Gastroesophageal sphincter (tissue), 4 donors: Measurements from ENCODE around the gene HOMER2. TPM values are rescaled to one million over a fixed set of nuclear protein-coding genes. Genes with fewer than 3 reads are reported as not detected.

Experiments
- ATAC-seq: fragments of 150-250 bp; one replicate; pipeline ENCODE4 v1.9.1; 2016; ENCODE audit warnings: mild to moderate bottlenecking, moderate library complexity
- H3K27ac ChIP-seq, 4 donors: fragments of 200-600 bp; sonication (generic) in 3 of 4; 1 replicate in 3 of 4; 2 replicates in 1 of 4; pipeline ENCODE4 v1.5.1; 2016 to 2019
- H3K27me3 ChIP-seq: fragments of 200-600 bp; sonication (generic); one replicate; pipeline ENCODE4 v1.5.1; 2019
- H3K36me3 ChIP-seq, 2 donors: fragments of 200-600 bp; sonication (generic); one replicate each; pipeline ENCODE4 v1.5.1; 2019; ENCODE audit warnings: control low read depth in 1 of 2
- H3K4me1 ChIP-seq, 3 donors: fragments of 200-600 bp; sonication (generic); 1 replicate in 2 of 3; 2 replicates in 1 of 3; pipeline ENCODE4 v1.5.1; 2016 to 2019; ENCODE audit warnings: control low read depth in 2 of 3
- H3K4me3 ChIP-seq, 2 donors: fragments of 200-600 bp; sonication (generic); one replicate each; pipeline ENCODE4 v1.5.1; 2019; ENCODE audit warnings: mild to moderate bottlenecking in 1 of 2, moderate library complexity in 1 of 2
- H3K9me3 ChIP-seq, 3 donors: fragments of 200-600 bp; sonication (generic); one replicate each; pipeline ENCODE4 v1.5.1; 2017 to 2019; ENCODE audit warnings: control low read depth in 2 of 3
- CTCF ChIP-seq, 4 experiments: fragments of 200-600 bp in 2 of 4; fragments of 450-650 bp in 2 of 4; sonication (generic) in 1 of 4; IDR thresholded peaks; one replicate each; pipeline ENCODE4 v1.5.1; 2017 to 2019; ENCODE audit warnings: antibody characterized with exemption in 4 of 4, mild to moderate bottlenecking in 2 of 4, moderate library complexity in 2 of 4
- EP300 ChIP-seq: sonication (generic); formaldehyde crosslinking; IDR thresholded peaks from one replicate; pipeline ENCODE4 v1.6.1; 2017; ENCODE audit warnings: antibody characterized with exemption, mild to moderate bottlenecking
- POLR2A ChIP-seq, 2 donors: fragments of 450-650 bp; IDR thresholded peaks; one replicate each; pipeline ENCODE4 v1.6.1; 2017; ENCODE audit warnings: antibody characterized with exemption in 2 of 2, mild to moderate bottlenecking in 2 of 2, moderate library complexity in 1 of 2
- POLR2AphosphoS5 ChIP-seq: sonication (generic); formaldehyde crosslinking; IDR thresholded peaks from one replicate; pipeline ENCODE4 v1.6.1; 2017; ENCODE audit warnings: antibody characterized with exemption
- WGBS, 2 donors: methylation state at CpG; one replicate each; pipeline ENCODE4 v1.1.5; 2018; ENCODE audit warnings: low coverage in 1 of 2; 5-methylcytosine and 5-hydroxymethylcytosine counted together
- total RNA-seq, 4 donors: library from RNA; depleted of rRNA; stranded (reverse); fragments of >200 nt; gene quantifications; one replicate each; pipeline ENCODE4 v1.1.0, GENCODE V29; 2016

HOMER2 gene
- total RNA-seq, 4 donors from 2014 or later: 12.0 to 26.8 (median 17.7) TPM

GRCh38 chr15:82881747-82882146 lies 70.8 kb downstream of the HOMER2 start:
- Histone ChIP-seq H3K27ac (no peak overlapping the region), H3K9me3 (no peaks in the 10 kb centered on the region), H3K4me1 (no peaks in the 10 kb centered on the region), H3K36me3 (peaks cover 0 to 4% of the 10 kb centered on the region in 2 donors), H3K27me3 (no peaks in the 10 kb centered on the region), H3K4me3 (no peak overlapping the region)
- no peak for TF ChIP-seq EP300
- no peak for TF ChIP-seq POLR2AphosphoS5
- no peak for TF ChIP-seq CTCF (IDR thresholded peaks at IDR 0.05)
- no peak for TF ChIP-seq POLR2A (IDR thresholded peaks at IDR 0.05)
- 57 to 93% methylated on average over 1 of the region's 2 CpGs for WGBS, 2 donors
- ATAC-seq: no peak

GRCh38 chr15:82880704-82881103 lies 71.8 kb downstream of the HOMER2 start:
- 61 to 70% methylated on average over 3 to 6 of the region's 6 CpGs for WGBS, 2 donors
- no peak for TF ChIP-seq EP300
- no peak for TF ChIP-seq POLR2A (IDR thresholded peaks at IDR 0.05)
- no peak for TF ChIP-seq CTCF (IDR thresholded peaks at IDR 0.05)
- TF ChIP-seq POLR2AphosphoS5: no peak
- Histone ChIP-seq H3K27me3 (no peaks in the 10 kb centered on the region), H3K4me3 (no peak overlapping the region), H3K9me3 (no peaks in the 10 kb centered on the region), H3K36me3 (peaks cover 0 to 4% of the 10 kb centered on the region in 2 donors), H3K4me1 (no peaks in the 10 kb centered on the region), H3K27ac (no peak overlapping the region)
- ATAC-seq: no peak

- no peak for ATAC-seq
Observed at GRCh38 chr15:82878325-82878724, 74.2 kb downstream of the HOMER2 start.

GRCh38 chr15:82877825-82878224 lies 74.7 kb downstream of the HOMER2 start:
- Histone ChIP-seq H3K9me3 (no peaks in the 10 kb centered on the region), H3K4me1 (no peaks in the 10 kb centered on the region), H3K27ac (no peak overlapping the region), H3K27me3 (no peaks in the 10 kb centered on the region), H3K36me3 (peaks cover 0 to 29% of the 10 kb centered on the region in 2 donors), H3K4me3 (no peak overlapping the region)
- WGBS, 2 donors: 100% methylated on average over 1 to 2 of the region's 2 CpGs
- ATAC-seq: no peak
- no peak for TF ChIP-seq POLR2A (IDR thresholded peaks at IDR 0.05)
- no peak for TF ChIP-seq POLR2AphosphoS5
- no peak for TF ChIP-seq CTCF (IDR thresholded peaks at IDR 0.05)

More at GRCh38 chr15:82878325-82878724, 74.2 kb downstream of the HOMER2 start:
- WGBS, 2 donors: 83 to 92% methylated on average over 4 to 5 of the region's 5 CpGs
- H3K4me3 ChIP-seq: no peak overlapping the region
- H3K9me3 ChIP-seq: no peaks in the 10 kb centered on the region
- no peaks in the 10 kb centered on the region for H3K27me3 ChIP-seq
- H3K36me3 ChIP-seq: peaks cover 0 to 24% of the 10 kb centered on the region in 2 donors
- H3K27ac ChIP-seq: no peak overlapping the region
- no peaks in the 10 kb centered on the region for H3K4me1 ChIP-seq
- TF ChIP-seq POLR2AphosphoS5 (no peak), CTCF (IDR thresholded peaks at IDR 0.05) (no peak), EP300 (no peak), POLR2A (IDR thresholded peaks at IDR 0.05) (no peak)

GRCh38 chr15:82875411-82876003 lies 77.0 kb downstream of the HOMER2 start:
- Histone ChIP-seq H3K4me1 (no peaks in the 10 kb centered on the region), H3K36me3 (peaks cover 0 to 30% of the 10 kb centered on the region in 2 donors), H3K9me3 (no peaks in the 10 kb centered on the region), H3K4me3 (no peak overlapping the region), H3K27ac (no peak overlapping the region), H3K27me3 (no peaks in the 10 kb centered on the region)
- ATAC-seq: no peak
- 64 to 86% methylated on average over 4 to 6 of the region's 7 CpGs for WGBS, 2 donors
- TF ChIP-seq POLR2AphosphoS5 (no peak), EP300 (no peak), POLR2A (IDR thresholded peaks at IDR 0.05) (no peak), CTCF (IDR thresholded peaks at IDR 0.05) (no peak)
